A204.1 (cell line): ENCODE measurements around the gene DDB1.

Experiments used
- FAIRE-seq: peaks from 2 replicates; lab custom pipeline; 2012; peaks lifted over from hg19 to GRCh38; lab: Jason Lieb, UNC

The DDB1 gene

GRCh38 chr11:61334434-61335354 lies 1.8 kb upstream of the DDB1 start:
- FAIRE-seq: no peak

DNA sequence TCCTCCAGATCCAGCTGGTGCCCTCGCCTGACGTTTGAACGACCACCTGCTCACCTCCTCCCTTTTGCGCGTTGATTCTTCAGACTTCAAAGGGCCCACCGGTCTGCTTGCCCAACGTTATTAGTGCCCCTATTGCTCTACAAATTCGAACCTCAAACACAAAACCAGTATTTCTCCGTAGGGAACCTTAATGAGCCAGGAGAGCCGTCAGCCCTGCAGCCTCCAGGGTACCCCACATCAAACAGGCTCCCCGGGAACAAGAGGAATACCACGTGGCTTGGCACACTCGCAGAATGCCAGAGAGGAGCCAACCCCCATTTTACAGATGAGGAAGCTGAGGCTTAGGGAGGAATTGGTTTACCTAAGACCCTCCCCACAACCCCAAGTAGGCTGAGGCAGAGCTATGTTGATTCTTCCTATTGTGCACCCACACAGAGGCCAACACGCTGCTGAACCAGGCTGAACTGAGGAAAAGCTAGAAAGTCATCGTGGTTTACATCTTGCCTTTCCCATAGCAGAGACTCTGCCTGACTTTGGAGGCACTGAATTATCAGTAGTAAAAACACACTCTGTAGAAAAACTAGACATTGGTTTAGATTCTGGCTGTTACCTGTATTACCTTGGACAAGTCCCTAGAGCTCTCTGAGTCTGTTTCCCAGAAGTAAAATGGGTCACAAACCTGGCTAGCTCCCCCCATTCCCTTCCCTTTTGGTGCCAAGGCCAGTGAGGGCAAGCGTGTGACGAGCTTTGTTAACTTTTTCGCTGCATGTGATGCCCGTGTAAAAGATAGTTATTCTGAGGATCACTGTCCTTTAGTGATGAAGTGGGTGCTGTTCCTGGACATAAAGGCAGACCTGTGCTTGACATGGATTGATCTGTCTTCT lies 887 bp upstream of the DDB1 start:
- FAIRE-seq: no peak

- FAIRE-seq: no peak
These were observed 566 bp downstream of the DDB1 start for GRCh38 chr11:61332281-61332796.

DNA sequence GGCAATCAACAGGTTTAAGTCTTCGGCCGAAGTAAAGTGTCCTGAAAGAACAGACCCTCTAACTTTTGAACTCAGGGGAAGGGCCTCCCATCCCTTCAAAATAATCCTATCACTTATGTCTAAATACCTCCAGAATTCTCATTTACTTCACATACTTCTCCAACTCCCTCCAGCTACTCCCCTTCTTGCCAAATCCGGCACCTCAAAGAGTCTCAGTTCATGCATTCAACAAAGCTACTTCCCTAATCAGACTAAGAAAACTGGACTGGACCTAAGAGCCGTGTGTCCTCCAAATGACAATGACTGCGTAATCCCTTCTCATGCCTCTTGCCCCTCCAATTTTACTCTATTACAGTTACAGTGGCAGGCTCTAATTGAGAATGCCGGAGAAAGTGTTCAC lies 1.3 kb downstream of the DDB1 start:
- no peak for FAIRE-seq

- no peak for FAIRE-seq
These were observed 3.0 kb downstream of the DDB1 start for GRCh38 chr11:61329871-61330270.

- FAIRE-seq: no peak
These were observed 4.6 kb downstream of the DDB1 start for GRCh38 chr11:61328351-61328750.

- FAIRE-seq: no peak
These were observed 5.2 kb downstream of the DDB1 start for GRCh38 chr11:61327669-61328071.

DNA sequence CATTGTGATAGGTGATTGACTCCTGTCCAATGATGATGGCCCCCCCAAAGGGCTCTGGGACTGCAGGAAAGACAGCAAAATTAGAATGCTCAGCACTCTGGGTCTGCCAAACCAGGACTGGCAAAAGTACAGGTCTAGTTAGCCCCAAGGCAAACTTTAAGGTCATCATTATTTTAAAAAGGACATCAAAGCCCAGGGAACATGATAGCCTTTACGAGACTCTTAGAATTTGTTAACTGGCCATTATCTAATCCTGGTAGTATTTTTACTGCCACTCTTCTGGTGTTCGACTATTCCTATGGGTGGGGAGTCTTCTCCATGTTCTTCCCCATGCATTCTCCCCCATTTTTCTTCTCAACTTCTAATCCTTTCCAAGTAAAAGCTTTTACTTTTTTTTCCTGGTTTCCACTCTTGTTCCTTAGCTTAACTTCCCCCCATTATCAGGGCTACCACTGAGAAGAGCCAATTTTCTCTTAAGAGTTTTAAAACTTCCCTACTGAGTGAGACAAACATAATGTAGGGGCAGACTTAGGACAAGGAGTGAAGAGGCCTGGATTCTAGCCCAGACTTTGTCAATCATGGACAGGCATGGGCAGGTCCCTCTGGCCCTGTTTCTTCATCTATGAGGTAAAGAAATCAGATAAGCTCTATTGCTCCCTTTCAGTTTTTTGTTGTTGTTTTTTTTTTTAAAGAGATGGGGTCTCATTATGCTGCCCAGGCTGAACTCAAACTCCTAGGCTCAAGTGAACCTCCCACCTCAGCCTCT lies 7.1 kb downstream of the DDB1 start:
- FAIRE-seq: no peak

DNA sequence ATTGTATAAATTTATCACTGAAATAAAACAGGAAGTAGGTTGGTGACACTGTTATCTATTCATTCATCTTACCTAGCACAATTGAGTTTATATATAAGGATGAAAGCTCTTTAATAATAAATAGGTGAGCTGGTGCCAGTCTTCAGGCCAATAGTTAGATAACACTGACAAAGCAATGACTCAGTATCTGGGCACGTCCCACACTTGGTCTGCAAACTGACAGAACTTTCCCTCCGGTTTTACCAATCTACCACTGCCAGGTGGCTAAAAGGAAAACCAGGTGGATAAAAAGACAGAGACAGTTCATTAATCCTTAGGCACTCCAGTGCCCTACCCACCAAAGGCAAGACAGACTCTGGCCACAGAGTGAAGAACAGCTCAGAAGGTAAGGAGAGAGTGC lies 17.6 kb downstream of the DDB1 start:
- FAIRE-seq: no peak

DNA sequence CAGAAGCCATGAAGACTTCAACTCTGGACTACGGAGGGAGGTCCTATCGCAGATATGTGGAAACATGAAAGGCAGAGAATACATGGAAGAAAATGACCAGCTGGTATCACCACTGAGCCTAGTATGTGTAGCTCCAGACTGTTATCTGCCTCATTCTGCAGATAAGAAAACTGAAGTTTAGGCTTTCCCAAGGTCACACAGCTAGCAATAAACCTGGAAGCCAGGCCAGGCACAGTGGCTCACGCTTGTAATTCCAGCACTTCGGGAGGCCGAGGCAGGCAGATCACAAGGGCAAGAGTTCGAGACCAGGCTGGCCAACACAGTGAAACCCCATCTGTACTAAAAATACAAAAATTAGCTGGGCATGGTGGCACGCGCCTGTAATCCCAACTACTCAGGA lies 22.2 kb downstream of the DDB1 start:
- no peak for FAIRE-seq

- no peak for FAIRE-seq
These were observed 23.2 kb downstream of the DDB1 start for GRCh38 chr11:61309739-61310138.

GRCh38 chr11:61309141-61309540 lies 23.8 kb downstream of the DDB1 start:
- FAIRE-seq: no peak

GRCh38 chr11:61307354-61307753 lies 25.6 kb downstream of the DDB1 start:
- FAIRE-seq: no peak

DNA sequence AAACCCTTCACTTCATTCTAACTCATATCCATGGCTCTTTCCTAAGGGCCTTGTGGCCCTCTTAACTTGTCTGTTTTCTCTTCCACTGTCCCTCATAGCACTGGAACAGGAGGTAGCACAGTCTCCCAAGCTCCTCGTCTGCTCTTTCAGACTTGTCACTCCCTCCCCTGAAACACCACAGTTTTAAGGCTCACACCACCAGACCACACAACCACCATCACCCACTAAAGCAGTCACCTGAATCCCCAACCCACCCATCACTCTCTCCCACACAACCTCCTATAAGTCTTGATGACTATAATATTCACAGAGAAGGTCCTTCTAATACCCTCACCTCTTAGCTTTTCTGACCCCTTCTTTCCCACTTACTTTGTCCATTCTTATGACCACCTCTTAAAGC lies 26.7 kb downstream of the DDB1 start:
- no peak for FAIRE-seq

DNA sequence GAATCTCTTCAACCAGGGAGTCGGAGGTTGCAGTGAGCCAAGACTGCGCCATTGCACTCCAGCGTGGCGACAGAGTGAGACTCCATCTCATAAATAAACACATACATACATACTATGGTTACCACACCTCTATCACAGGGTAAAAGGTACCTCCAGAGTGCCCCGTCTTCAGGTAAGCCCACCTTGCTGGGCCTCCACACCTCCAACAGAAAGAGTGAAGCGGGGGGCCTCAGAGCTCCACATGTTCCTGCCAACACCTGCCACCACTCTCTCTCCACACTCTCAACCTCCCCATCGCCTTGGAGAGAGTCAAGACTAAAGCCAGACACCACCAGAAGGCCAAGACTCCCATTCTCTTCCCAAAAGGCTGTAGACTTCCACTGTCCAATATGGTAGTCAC lies 27.5 kb downstream of the DDB1 start:
- FAIRE-seq: no peak

DNA sequence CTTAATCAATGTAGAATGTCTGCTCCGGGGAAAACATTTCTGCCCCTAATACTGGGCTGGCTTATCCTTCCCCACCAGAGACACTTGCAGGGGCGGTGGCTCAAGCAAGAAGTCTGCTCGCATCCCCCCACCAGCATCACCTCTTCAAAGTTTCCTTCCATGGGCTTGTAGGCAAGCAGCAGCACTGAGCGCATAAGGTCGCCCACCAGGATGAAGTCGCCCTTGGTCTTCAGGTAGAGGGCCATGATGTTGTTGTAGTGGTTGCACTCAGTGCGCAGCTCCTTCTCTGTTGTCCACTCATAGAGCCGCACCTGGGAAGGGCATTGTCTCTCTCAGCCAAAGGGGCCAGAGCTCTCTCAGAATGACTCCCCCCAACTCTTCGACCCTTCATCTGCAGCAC lies 29.2 kb downstream of the DDB1 start:
- no peak for FAIRE-seq

GRCh38 chr11:61302550-61302949 lies 30.4 kb downstream of the DDB1 start:
- no peak for FAIRE-seq

DNA sequence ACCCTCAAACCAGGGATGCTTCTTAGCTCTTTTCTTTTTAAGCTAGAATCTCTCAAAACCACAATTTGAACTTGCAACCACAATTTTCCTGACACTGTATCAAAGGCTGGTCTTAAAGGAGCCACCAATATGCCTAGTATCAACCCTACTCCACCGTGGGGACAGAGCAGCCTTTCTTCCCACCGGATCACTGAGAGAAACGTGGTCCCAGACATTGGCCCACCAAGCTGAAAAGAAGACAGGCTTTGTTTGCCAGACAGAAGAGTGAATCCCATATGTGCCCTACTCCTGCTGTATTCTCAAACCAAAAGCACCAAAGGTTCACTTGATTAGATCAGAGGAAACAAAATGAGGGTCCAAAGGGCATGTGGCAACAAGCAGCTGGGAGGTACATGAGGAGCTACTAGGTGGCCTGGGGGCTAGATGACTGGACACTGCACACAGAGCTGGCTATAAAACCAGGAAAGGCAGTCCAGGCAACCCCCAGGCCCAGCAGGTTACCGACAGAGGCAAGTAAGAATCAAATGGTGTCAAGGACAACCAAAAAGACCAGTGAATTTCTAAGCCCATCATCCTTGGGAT lies 34.2 kb downstream of the DDB1 start:
- FAIRE-seq: no peak

DNA sequence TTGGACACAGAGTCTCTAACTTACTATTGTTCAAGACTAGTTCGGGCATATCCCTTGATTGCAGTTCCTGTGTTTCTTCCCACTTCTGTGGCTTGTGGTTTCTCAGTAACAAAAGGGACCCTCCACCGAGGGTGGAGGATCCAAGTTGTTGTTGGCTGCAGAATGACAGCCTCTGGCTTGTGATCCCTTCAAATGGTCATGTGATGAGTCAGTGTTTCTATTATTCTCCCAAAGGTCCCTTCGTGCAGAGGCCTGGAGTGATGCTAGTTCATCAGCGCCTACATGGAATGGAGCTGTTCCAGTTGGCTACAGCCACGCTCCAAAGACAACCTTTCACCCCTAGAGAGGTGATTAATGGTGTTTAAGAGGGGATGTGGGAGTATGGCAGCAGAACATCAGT lies 35.2 kb downstream of the DDB1 start:
- no peak for FAIRE-seq

- no peak for FAIRE-seq
These were observed 35.6 kb downstream of the DDB1 start for GRCh38 chr11:61297341-61297740.

- no peak for FAIRE-seq
These were observed 37.3 kb downstream of the DDB1 start for GRCh38 chr11:61295596-61295926.
